K562 (cell line): ENCODE measurements around the gene KRTAP23-1. TPM values are rescaled to one million over a fixed set of nuclear protein-coding genes. Genes with fewer than 3 reads are reported as not detected.

Experiments
- ATAC-seq: fragments of 200-7000 bp; cut with Tn5 transposase; 3 replicates; pipeline ENCODE4 v1.9.1; 2020; ENCODE audit warnings: moderate library complexity
- BruUV-seq: library from RNA; stranded (reverse); fragments of 400-500 nt; replicated peaks from 2 replicates; lab custom pipeline; 2021; lab: Mats Ljungman, UMichigan
- CTCF ChIA-PET: fragments of 300-600 bp; formaldehyde crosslinking; extraction: SDS; loops from one replicate; lab custom pipeline; 2021; ENCODE audit warnings: low intra/inter-chr PET ratio; lab: Yijun Ruan, JAX
- POLR2A ChIA-PET: fragments of 300-600, 350-650 bp; sonication (Branson Sonifier 250); formaldehyde crosslinking; extraction: SDS; loops from one replicate; lab custom pipeline; 2021; ENCODE audit warnings: antibody characterized with exemption, inconsistent platforms; lab: Yijun Ruan, JAX
- DNase-seq, 4 experiments: peaks; one replicate each; pipeline versions ENCODE4 v3.0.0 to v3.0.0-alpha.2; 2011 to 2018; ENCODE audit warnings: low spot score in 3 of 4, mixed read lengths in 3 of 4; ENCODE audit errors: extremely low read depth in 1 of 4
- FAIRE-seq: peaks from 2 replicates; lab custom pipeline; 2011; peaks lifted over from hg19 to GRCh38; lab: Jason Lieb, UNC
- H2AFZ ChIP-seq: 2 replicates; pipeline ENCODE4 v1.6.0; 2011; ENCODE audit warnings: low read depth, low read length, control low read depth, inconsistent platforms
- H3K27ac ChIP-seq: fragments of 200-600 bp; 3 replicates; pipeline ENCODE4 v1.8.0; 2011; ENCODE audit warnings: low read depth, mild to moderate bottlenecking, control low read depth, inconsistent platforms, low read length, moderate library complexity, mixed read lengths; ENCODE audit errors: extremely low read depth
- H3K27me3 ChIP-seq, 2 experiments: fragments of 300-600 bp in 1 of 2; 2 replicates in 1 of 2; 3 replicates in 1 of 2; pipeline versions ENCODE4 v1.6.0 to v1.8.0; 2011; ENCODE audit warnings: inconsistent platforms in 2 of 2, low read length in 2 of 2, mild to moderate bottlenecking in 1 of 2, mixed read lengths in 1 of 2, moderate library complexity in 1 of 2; ENCODE audit not compliant: control insufficient read depth in 2 of 2, insufficient read depth in 2 of 2
- H3K36me3 ChIP-seq: fragments of 300-600 bp; 3 replicates; pipeline ENCODE4 v1.8.0; 2011; ENCODE audit warnings: mild to moderate bottlenecking, low read length, inconsistent platforms; ENCODE audit not compliant: control insufficient read depth, insufficient read depth
- H3K4me1 ChIP-seq, 2 experiments: fragments of 200-600 bp in 1 of 2; replicated peaks in 1 of 2; 2 replicates in 1 of 2; 3 replicates in 1 of 2; pipeline versions ENCODE4 v1.5.1 to v1.8.0; 2011; ENCODE audit warnings: inconsistent platforms in 2 of 2, low read length in 2 of 2, mild to moderate bottlenecking in 1 of 2, mixed read lengths in 1 of 2, moderate library complexity in 1 of 2; ENCODE audit not compliant: control insufficient read depth in 2 of 2, insufficient read depth in 2 of 2
- H3K4me2 ChIP-seq: 2 replicates; pipeline ENCODE4 v1.6.1; 2011; ENCODE audit warnings: low read length, control low read depth, inconsistent platforms, mixed read lengths; ENCODE audit not compliant: insufficient read depth
- H3K4me3 ChIP-seq: fragments of 200-600 bp; sonication (generic), shearing (Covaris generic); 2 replicates; pipeline ENCODE4 v1.5.1; 2016; ENCODE audit warnings: control low read depth, inconsistent platforms
- H3K79me2 ChIP-seq: fragments of 200-600 bp; 3 replicates; pipeline ENCODE4 v1.8.0; 2011; ENCODE audit warnings: low read length, inconsistent platforms; ENCODE audit not compliant: control insufficient read depth, insufficient read depth
- H3K9ac ChIP-seq, 2 experiments: 2 replicates each; pipeline versions ENCODE4 v1.6.0 to v1.6.1; 2011; ENCODE audit warnings: low read depth in 2 of 2, low read length in 2 of 2, control low read depth in 1 of 2, inconsistent platforms in 1 of 2, mild to moderate bottlenecking in 1 of 2, mixed read lengths in 1 of 2; ENCODE audit not compliant: insufficient read depth in 1 of 2
- H3K9me1 ChIP-seq: one replicate; pipeline ENCODE4 v1.6.0; 2011; ENCODE audit warnings: inconsistent platforms, mild to moderate bottlenecking, low read length, moderate library complexity; ENCODE audit not compliant: control insufficient read depth, insufficient read depth
- H3K9me3 ChIP-seq: replicated peaks from 2 replicates; pipeline ENCODE4 v1.5.1; 2011; ENCODE audit warnings: low read depth, low read length, inconsistent platforms; ENCODE audit not compliant: control insufficient read depth, insufficient read depth
- H4K20me1 ChIP-seq: replicated peaks from 2 replicates; pipeline ENCODE4 v1.6.1; 2011; ENCODE audit warnings: low read length, inconsistent platforms, mixed read lengths; ENCODE audit not compliant: control insufficient read depth, insufficient read depth
- ATF4 ChIP-seq: fragments of 450-650 bp; formaldehyde crosslinking; IDR thresholded peaks from 2 replicates; pipeline ENCODE4 v1.4.0; 2022; ENCODE audit warnings: mild to moderate bottlenecking, moderate library complexity
- NFE2L1 ChIP-seq: fragments of 450-650 bp; IDR thresholded peaks from 2 replicates; pipeline ENCODE4 v1.6.1; 2016; ENCODE audit warnings: missing genetic modification characterization, low read depth, mild to moderate bottlenecking, missing compliant biosample characterization, moderate library complexity, borderline replicate concordance
- NFIX ChIP-seq: fragments of 250-450 bp; sonication (Bioruptor Pico); IDR thresholded peaks from 2 replicates; pipeline ENCODE4 v1.4.0; 2020; ENCODE audit warnings: low read depth, mild to moderate bottlenecking, moderate library complexity
- PCBP1 ChIP-seq: fragments of 200-400 bp; formaldehyde crosslinking; IDR thresholded peaks from 2 replicates; pipeline ENCODE4 v1.6.1; 2018; ENCODE audit warnings: mild to moderate bottlenecking, low read depth, low read length; ENCODE audit not compliant: poor library complexity, severe bottlenecking
- PTTG1 ChIP-seq: fragments of 450-650 bp; IDR thresholded peaks from 2 replicates; pipeline ENCODE4 v1.6.1; 2016; ENCODE audit warnings: low read depth, mild to moderate bottlenecking, missing genetic modification characterization, missing compliant biosample characterization
- SMARCB1 ChIP-seq: IDR thresholded peaks from 2 replicates; pipeline ENCODE4 v1.6.1; 2011; ENCODE audit warnings: improper control_type of control experiment, low read depth; ENCODE audit not compliant: insufficient read length
- XRCC5 ChIP-seq: fragments of 200-400 bp; formaldehyde crosslinking; IDR thresholded peaks from 2 replicates; pipeline ENCODE4 v1.6.1; 2017; ENCODE audit warnings: low read depth, mild to moderate bottlenecking, low read length
- ZFP30 ChIP-seq: fragments of 250-450 bp; sonication (Bioruptor Pico); IDR thresholded peaks from 2 replicates; pipeline ENCODE4 v1.8.0; 2022; ENCODE audit warnings: moderate library complexity, mild to moderate bottlenecking, inconsistent platforms, borderline replicate concordance
- ZNF263 ChIP-seq: sonication (generic); formaldehyde crosslinking; IDR thresholded peaks from 2 replicates; pipeline ENCODE4 v1.8.0; 2022; ENCODE audit warnings: mild to moderate bottlenecking, missing genetic modification reagents, borderline replicate concordance
- WGBS: fragments of 100-300 bp; shearing (Covaris generic); methylation state at CpG from one replicate; pipeline ENCODE4 v1.1.6; 2016; ENCODE audit warnings: low coverage, mixed read lengths; ENCODE audit not compliant: insufficient coverage; ENCODE audit errors: missing lambda C conversion rate; 5-methylcytosine and 5-hydroxymethylcytosine counted together
- in situ Hi-C: fragments of 300-500 bp; cut with MboI; formaldehyde crosslinking; loops from 4 replicates; pipeline ENCODE4 v1.15.0; 2018; ENCODE audit warnings: inconsistent platforms, mixed read lengths
- intact Hi-C: fragments of 100-400 bp; cut with micrococcal nuclease; formaldehyde crosslinking; loops from 2 replicates; pipeline ENCODE4 v1.14.2; 2022
- polyA plus RNA-seq, 8 experiments: library from polyadenylated mRNA; depleted of rRNA in 4 of 8; stranded (reverse) in 5 of 8; unstranded in 3 of 8; fragments of >200 nt; fragmentation: Nextera tagmentation in 2 of 8; fragmentation: Illumina TruSeq in 1 of 8; extraction: Ambion mirVana in 2 of 8; extraction: Trizol in 1 of 8; gene quantifications; 2 replicates each; pipeline versions ENCODE4 v1.2.1 to v1.2.3, GENCODE V29; 2011 to 2014; ENCODE audit warnings: inconsistent platforms in 1 of 8, missing spikeins in 1 of 8
- total RNA-seq, 7 experiments: library from RNA; depleted of rRNA in 6 of 7; stranded (reverse); fragments of >200 nt in 6 of 7; fragmentation: Illumina TruSeq in 2 of 7; extraction: Trizol in 2 of 7; gene quantifications; 2 replicates each; pipeline versions ENCODE4 v1.2.1 to v1.2.3, GENCODE V29; 2011 to 2021; ENCODE audit warnings: low replicate concordance in 1 of 7
- TF ChIP-seq, protein P1 (sequence below): fragments of 450-650 bp; conservative IDR thresholded peaks from 2 replicates; pipeline ENCODE4 v1.6.1; 2016; ENCODE audit warnings: missing genetic modification characterization, low read depth, mild to moderate bottlenecking, missing compliant biosample characterization, moderate library complexity

The KRTAP23-1 gene
- total and polyA plus RNA-seq, 9 of the 15 experiments (the other 6 are each of a cell fraction or from before 2014, with no cell fraction given), result not detected

- no peak for ATAC-seq
Measured at GRCh38 chr21:30349572-30349971, 1.2 kb upstream of the KRTAP23-1 start.

More at GRCh38 chr21:30349572-30349971, 1.2 kb upstream of the KRTAP23-1 start:
- Histone ChIP-seq H2AFZ (no peak overlapping the region), H3K9me1 (no peaks in the 10 kb centered on the region), H3K4me2 (no peak overlapping the region), H3K36me3 (no peaks in the 10 kb centered on the region), H3K9ac (no peak overlapping the region), H3K4me1 (no peaks in the 10 kb centered on the region), H3K79me2 (no peaks in the 10 kb centered on the region), H3K27ac (no peak overlapping the region), H3K27me3 (no peaks in the 10 kb centered on the region), H4K20me1 (no peaks in the 10 kb centered on the region), H3K4me3 (no peak overlapping the region), H3K9me3 (no peaks in the 10 kb centered on the region)
- intact Hi-C loops, result no loop called here
- TF ChIP-seq ZFP30 (CRISPR knock-in tag) (no peak), SMARCB1 (no peak), ATF4 (CRISPR knock-in tag) (no peak), XRCC5 (no peak), NFIX (no peak), NFE2L1 (tag) (no peak), PCBP1 (no peak), ZNF263 (CRISPR knock-in tag) (no peak), PTTG1 (tag) (no peak)
- TF ChIP-seq, protein P1, sequence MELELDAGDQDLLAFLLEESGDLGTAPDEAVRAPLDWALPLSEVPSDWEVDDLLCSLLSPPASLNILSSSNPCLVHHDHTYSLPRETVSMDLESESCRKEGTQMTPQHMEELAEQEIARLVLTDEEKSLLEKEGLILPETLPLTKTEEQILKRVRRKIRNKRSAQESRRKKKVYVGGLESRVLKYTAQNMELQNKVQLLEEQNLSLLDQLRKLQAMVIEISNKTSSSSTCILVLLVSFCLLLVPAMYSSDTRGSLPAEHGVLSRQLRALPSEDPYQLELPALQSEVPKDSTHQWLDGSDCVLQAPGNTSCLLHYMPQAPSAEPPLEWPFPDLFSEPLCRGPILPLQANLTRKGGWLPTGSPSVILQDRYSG (tag), result no peak
- no TSS peak for BruUV-seq
- DNase-seq (no peak), FAIRE-seq (no peak)
- WGBS, result 0% methylated on average over 3 of the region's 3 CpGs
- ChIA-PET POLR2A (interaction anchor here (0.5 kb wide), 1 partner anchor 54 kb away, joined by 3 read pairs; no protein-coding TSS in a partner anchor), CTCF (no interaction called here)
- in situ Hi-C loops, result no loop called here
